Ectodermal cell (in vitro differentiated cells): ENCODE data around the gene CST5.
"Not testable (repeated sequence)": the region's sequence is repeated elsewhere in the genome, so short reads cannot be mapped to it uniquely, and the experiment has no call there.

Source experiments
- H3K27ac ChIP-seq: 2 replicates; pipeline ENCODE4 v1.7.0; 2013; ENCODE audit warnings: mild to moderate bottlenecking, low read depth, low read length; ENCODE audit not compliant: insufficient read depth, poor library complexity, severe bottlenecking
- H3K27me3 ChIP-seq: 2 replicates; pipeline ENCODE4 v1.7.0; 2013; ENCODE audit warnings: mild to moderate bottlenecking, low read length; ENCODE audit not compliant: insufficient read depth, control insufficient read depth, poor library complexity, severe bottlenecking
- H3K36me3 ChIP-seq: one replicate; pipeline ENCODE4 v1.7.0; 2013; ENCODE audit warnings: low read length; ENCODE audit not compliant: control insufficient read depth, insufficient read depth
- H3K4me1 ChIP-seq: one replicate; pipeline ENCODE4 v1.7.0; 2013; ENCODE audit warnings: low read length; ENCODE audit not compliant: control insufficient read depth, insufficient read depth
- H3K4me3 ChIP-seq: 2 replicates; pipeline ENCODE4 v1.7.0; 2013; ENCODE audit warnings: low read depth, low read length, control low read depth; ENCODE audit not compliant: insufficient read depth
- H3K9me3 ChIP-seq: 2 replicates; pipeline ENCODE4 v1.7.0; 2013; ENCODE audit warnings: mild to moderate bottlenecking, low read length, moderate library complexity; ENCODE audit not compliant: control insufficient read depth
- WGBS, 2 experiments: methylation state at CpG; one replicate each; pipeline ENCODE4 v1.1.7; 2013; ENCODE audit warnings: missing lambda C conversion rate in 2 of 2; 5-methylcytosine and 5-hydroxymethylcytosine counted together

Gene CST5

GRCh38 chr20:23857962-23858595 is 21.5 kb downstream of the CST5 start:
- H3K27ac ChIP-seq = no peak overlapping the region
- H3K36me3 ChIP-seq = no peaks in the 10 kb centered on the region
- no peak overlapping the region for H3K4me3 ChIP-seq
- H3K9me3 ChIP-seq = no peaks in the 10 kb centered on the region
- H3K27me3 ChIP-seq = no peaks in the 10 kb centered on the region
- WGBS, 2 experiments = 40 to 47% methylated on average over 8 to 9 of the region's 9 CpGs
- peaks cover 4% of the 10 kb centered on the region for H3K4me1 ChIP-seq

- Histone ChIP-seq H3K4me1 (peaks cover 4% of the 10 kb centered on the region), H3K27me3 (no peaks in the 10 kb centered on the region), H3K36me3 (no peaks in the 10 kb centered on the region), H3K27ac (no peak overlapping the region), H3K9me3 (no peaks in the 10 kb centered on the region), H3K4me3 (no peak overlapping the region)
- 92 to 93% methylated on average over 5 of the region's 5 CpGs for WGBS, 2 experiments
Measured at GRCh38 chr20:23856736-23857135, 22.8 kb downstream of the CST5 start.

GRCh38 chr20:23856226-23856625 is 23.3 kb downstream of the CST5 start:
- no peak overlapping the region for H3K27ac ChIP-seq
- no peaks in the 10 kb centered on the region for H3K9me3 ChIP-seq
- peaks cover 4% of the 10 kb centered on the region for H3K4me1 ChIP-seq
- 94% methylated on average over 5 of the region's 5 CpGs for WGBS, 2 experiments
- H3K4me3 ChIP-seq = no peak overlapping the region
- no peaks in the 10 kb centered on the region for H3K27me3 ChIP-seq
- H3K36me3 ChIP-seq = no peaks in the 10 kb centered on the region

GRCh38 chr20:23841693-23842092 is 37.9 kb downstream of the CST5 start:
- no peaks in the 10 kb centered on the region for H3K27me3 ChIP-seq
- H3K9me3 ChIP-seq = no peaks in the 10 kb centered on the region
- no peak overlapping the region for H3K27ac ChIP-seq
- no peaks in the 10 kb centered on the region for H3K36me3 ChIP-seq
- 89 to 92% methylated on average over 2 of the region's 2 CpGs for WGBS, 2 experiments
- H3K4me1 ChIP-seq = no peaks in the 10 kb centered on the region
- no peak overlapping the region for H3K4me3 ChIP-seq

GRCh38 chr20:23835716-23836115 is 43.8 kb downstream of the CST5 start:
- WGBS, 2 experiments = 81% methylated on average over 4 of the region's 4 CpGs
- no peaks in the 10 kb centered on the region for H3K27me3 ChIP-seq
- no peaks in the 10 kb centered on the region for H3K36me3 ChIP-seq
- no peak overlapping the region for H3K27ac ChIP-seq
- H3K9me3 ChIP-seq = no peaks in the 10 kb centered on the region
- no peaks in the 10 kb centered on the region for H3K4me1 ChIP-seq
- no peak overlapping the region for H3K4me3 ChIP-seq

GRCh38 chr20:23832775-23833513 is 46.6 kb downstream of the CST5 start:
- no peaks in the 10 kb centered on the region for H3K27me3 ChIP-seq
- no peak overlapping the region for H3K4me3 ChIP-seq
- H3K27ac ChIP-seq = no peak overlapping the region
- H3K4me1 ChIP-seq = no peaks in the 10 kb centered on the region
- whole genome bisulfite sequencing, 2 experiments = 80 to 92% methylated on average over 2 of the region's 3 CpGs
- H3K36me3 ChIP-seq = no peaks in the 10 kb centered on the region
- H3K9me3 ChIP-seq = no peaks in the 10 kb centered on the region

- H3K27ac ChIP-seq, H3K4me1 ChIP-seq, H3K4me3 ChIP-seq, H3K36me3 ChIP-seq, H3K9me3 ChIP-seq, H3K27me3 ChIP-seq: not testable (repeated sequence)
- WGBS, 2 experiments = 64 to 77% methylated on average over 3 of the region's 3 CpGs
Measured at GRCh38 chr20:23831961-23832360, 47.6 kb downstream of the CST5 start.

GRCh38 chr20:23826541-23827021 is 53.0 kb downstream of the CST5 start, which contains the start of gene CST2:
TSS of gene CST2 (minus strand) at chr20:23826729. CDS start at chr20:23826660, 69 bp downstream.
- Histone ChIP-seq H3K27ac (no peak within 1 kb of the TSS), H3K4me1 (peaks cover 18% of the 10 kb centered on the region), H3K4me3 (no peak within 1 kb of the TSS), H3K27me3 (no peaks in the 10 kb centered on the region), H3K9me3 (no peaks in the 10 kb centered on the region), H3K36me3 (no peaks in the 10 kb centered on the region)
- 55 to 61% methylated on average over 4 of the region's 4 CpGs for WGBS, 2 experiments
